SIG-M5 treated with dmso at 0.1 percent for 504 hours (cell line): ENCODE results near the gene PTAFR.

Experiments used
- DNase-seq: peaks from one replicate; lab custom pipeline; 2025; ENCODE audit not compliant: unreplicated experiment; lab: John Stamatoyannopoulos, UW

The PTAFR gene

DNA sequence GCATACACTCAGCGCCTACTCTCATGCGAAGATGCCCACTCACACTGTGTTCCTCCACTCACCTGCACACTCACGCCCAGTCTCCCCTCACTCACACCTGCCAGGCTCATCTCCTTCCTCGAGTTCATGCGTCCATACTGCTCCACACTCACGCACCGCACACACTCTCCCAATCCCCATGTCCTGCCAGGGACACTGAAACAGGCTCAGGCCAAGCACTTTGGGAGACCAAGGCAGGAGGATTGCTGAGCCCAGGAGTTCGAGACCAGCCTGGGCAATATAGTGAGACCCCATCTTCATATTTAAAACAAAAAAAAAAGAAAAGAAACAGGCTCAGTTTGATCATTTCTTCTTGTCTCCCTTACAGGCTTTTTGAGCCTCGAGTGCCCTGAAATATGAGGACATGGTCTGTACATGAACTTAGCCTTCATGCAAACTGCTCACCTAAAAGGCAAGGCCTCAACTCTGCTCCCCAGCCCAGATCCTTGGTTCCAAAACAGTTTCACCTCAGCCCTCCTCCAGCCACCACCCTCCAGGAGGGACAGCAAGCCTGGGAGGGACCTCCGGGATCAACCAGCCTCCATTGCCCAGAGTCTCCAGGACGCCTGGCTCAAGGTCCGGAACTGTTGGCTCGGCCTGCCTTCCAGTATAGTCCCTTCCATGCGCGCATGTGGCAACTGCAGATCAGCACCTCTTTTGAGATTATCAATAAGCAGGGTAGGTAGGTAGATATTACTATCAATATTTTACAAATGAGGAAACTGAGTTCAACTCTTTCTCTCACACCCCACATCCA, 2.4 kb upstream of the PTAFR start:
- no peak for DNase-seq

DNA sequence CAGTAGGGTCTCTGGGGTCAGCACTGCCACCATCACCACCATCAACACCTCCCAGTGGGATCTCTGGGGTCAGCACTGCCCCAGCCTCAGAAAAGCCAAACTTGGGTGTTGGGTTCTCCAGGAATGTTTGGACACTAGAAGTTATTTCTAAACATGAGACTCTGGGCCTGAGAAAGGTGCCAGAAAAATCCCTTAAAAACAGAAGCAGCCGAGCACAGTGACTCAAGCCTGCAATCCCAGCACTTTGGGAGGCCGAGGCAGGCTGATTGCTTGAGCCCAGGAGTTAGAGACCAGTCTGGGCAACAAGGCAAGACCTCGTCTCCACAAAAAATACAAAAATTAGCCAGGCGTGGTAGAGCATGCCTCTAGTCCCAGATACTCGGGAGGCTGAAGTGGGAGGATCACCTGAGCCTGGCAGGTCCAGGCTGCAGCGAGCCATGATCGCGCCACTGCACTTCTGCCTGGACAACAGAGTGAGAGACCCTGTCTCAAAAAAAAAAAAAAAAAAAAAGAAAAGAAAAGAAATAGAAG, 470 bp downstream of the PTAFR start:
- no peak for DNase-seq

DNA sequence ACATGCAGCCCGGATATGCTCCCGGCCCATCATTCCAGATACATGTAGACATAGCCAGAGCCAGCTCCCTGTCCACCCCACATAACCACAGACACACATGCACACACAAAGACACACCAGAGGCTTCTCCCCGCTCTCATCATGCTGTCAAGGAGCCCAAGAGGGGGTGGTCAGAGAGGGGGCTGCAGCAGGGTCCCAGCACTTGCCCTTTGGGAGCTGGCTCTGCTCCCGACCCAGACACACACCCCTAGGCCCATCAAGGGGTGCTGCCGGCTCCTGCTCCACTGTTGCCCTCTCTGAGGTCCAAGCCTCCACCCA, 2.6 kb downstream of the PTAFR start:
- no peak for DNase-seq

- no peak for DNase-seq
Measured at GRCh38 chr1:28173151-28173979, 3.1 kb downstream of the PTAFR start.

- DNase-seq = peak; percentile 98
Measured at GRCh38 chr1:28172713-28173150, 3.8 kb downstream of the PTAFR start.

DNA sequence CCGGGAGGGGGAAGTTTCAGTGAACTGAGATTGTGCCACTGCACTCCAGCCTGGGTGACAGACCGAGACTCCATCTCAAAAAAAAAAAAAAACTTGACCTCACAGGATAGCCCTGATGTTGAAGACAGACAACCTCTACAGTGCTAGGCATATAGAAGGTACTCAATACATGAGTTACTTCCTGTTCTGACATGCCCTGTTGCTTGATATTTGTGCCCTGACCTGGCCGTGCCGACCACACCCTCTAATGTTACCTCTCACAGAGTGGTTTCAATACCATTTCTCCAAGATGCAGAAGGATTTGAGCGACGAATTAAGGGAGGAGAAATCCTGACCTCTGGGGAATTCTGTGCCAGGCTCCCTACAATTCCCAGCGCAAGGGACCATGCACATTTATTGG, 5.2 kb downstream of the PTAFR start:
- no peak for DNase-seq

GRCh38 chr1:28170001-28170596, 6.4 kb downstream of the PTAFR start:
- DNase-seq = no peak

- DNase-seq = no peak
Measured at GRCh38 chr1:28163496-28164161, 12.9 kb downstream of the PTAFR start.

GRCh38 chr1:28162151-28162550, 14.3 kb downstream of the PTAFR start:
- no peak for DNase-seq

DNA sequence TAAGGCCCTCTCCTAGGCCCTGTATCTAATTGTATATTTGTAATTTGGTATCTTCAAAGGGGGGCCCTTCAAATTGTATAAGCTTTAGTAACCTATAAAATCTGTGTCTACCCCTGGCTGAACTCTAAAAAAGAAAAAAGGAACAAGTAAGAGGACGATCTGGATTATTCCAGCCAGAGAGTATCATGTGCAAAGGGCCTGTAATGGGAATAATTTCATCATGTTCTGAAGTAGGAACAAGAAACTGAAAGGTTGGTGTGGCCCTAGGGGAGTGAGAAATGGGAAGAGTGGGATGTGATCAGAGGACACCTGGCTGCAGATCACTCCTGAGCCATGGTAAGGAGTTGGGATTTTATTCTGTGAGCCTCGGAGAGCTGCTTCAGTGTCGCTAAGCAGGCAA, 14.7 kb downstream of the PTAFR start:
- no peak for DNase-seq

DNA sequence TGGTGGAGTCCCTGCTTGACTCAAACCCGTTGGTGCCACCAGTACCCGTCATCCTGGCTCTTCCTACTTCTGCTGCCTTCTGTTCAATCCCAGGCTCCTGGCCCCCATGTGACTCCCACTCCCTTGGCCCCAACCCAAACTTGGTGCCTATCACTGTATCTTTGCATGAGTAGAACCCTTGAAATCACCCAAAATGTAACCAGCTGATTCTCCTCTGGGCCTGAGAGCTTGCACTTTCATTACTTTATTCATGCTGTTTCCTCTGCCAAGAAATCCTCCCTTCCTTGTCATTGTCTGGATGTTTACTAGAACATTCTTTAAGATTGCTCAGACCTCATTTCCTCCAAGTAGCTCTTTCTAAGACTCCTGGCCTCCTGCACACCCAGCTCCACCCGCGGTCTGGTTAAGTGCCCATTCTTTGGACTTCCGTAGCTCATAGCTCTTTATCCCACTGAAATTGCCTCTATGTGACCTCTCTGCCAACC, 15.7 kb downstream of the PTAFR start:
- no peak for DNase-seq

- DNase-seq = peak; percentile 32
Measured at GRCh38 chr1:28159680-28160079, 16.8 kb downstream of the PTAFR start.

DNA sequence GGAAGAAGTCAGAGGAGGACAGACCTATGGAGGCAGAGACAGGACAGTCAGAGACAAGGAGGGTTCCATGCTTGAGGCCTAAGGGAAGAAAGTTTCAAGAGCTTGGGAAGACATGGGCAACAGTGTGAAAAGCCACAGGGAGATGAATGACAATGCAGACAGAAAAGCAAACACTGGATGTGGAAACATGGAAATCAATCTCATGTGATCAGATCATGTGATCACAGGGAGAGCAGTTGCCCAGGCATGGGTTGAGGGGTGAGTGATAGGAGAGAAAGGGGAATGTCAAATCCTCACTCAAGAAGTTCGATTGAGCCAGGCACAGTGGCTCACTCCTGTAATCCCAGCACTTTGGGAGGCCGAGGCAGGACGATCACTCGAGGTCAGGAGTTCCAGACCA, 17.2 kb downstream of the PTAFR start:
- no peak for DNase-seq

GRCh38 chr1:28157894-28158293, 18.6 kb downstream of the PTAFR start:
- no peak for DNase-seq

GRCh38 chr1:28156821-28157220, 19.7 kb downstream of the PTAFR start:
- DNase-seq = peak; percentile 74

DNA sequence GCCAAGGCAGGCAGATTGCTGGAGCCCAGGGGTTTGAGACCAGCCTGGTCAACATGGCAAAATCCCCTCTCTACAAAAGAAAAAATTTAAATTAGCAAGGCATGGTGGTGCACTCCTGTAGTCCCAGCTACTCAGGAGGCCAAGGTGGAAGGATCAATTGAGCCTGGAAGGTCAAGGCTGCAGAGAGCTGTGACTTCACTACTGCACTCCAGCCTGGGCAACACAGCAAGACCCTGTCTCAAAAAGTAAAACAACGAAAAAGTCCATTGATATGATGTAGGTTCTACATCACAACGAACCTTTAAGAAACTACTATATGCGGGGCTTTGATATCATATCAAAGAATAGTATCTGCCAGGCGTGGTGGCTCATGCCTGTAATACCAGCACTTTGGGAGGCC, 20.9 kb downstream of the PTAFR start:
- DNase-seq = no peak

GRCh38 chr1:28154078-28154594, 22.4 kb downstream of the PTAFR start:
- DNase-seq = no peak

DNA sequence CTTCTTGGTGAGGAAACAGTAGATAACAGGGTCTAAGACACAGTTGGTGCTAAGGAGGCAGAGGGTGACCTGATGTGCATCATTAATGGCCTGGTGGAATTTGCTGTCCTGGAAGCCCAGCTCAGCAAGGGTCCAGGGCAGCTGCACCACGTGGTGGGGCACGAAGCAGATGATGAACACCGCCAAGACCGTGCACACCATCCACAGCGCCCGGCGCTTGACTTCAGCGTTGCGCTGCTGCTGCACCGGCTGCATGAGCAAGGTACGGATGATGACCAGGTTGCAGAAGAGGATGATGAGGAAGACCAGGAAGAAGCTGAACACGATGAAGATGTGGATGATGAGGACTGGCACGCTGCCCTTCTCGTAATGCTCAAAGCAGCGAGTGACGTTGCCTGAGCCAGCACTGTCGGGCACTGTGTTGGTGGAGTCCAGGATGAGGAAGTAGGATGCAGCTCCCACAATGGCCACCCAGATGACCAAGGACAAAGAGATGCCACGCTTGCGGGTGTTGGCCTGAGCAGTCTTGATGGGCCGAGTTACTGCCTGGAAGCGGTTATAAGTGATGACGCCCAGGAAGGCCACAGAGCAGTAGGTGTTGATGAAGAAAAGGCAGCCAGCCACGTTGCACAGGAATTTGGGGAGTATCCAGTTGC, 26.2 kb downstream of the PTAFR start:
- no peak for DNase-seq

DNA sequence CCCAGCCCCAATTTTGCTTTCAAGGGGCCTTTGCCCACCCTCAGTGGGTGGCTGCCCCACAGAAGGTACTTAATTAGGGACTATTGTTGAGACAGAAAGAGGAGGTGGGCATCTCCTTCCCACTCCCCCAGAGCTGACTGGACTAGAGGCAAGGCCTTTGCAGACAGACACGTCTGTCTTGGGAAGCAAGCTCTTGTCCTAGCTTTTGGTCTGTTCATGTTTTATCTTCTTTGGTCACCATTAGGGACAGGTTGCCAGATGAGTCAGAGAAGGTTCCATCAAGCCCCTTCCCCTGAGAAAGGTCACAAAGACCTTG, 27.7 kb downstream of the PTAFR start:
- DNase-seq = no peak

DNA sequence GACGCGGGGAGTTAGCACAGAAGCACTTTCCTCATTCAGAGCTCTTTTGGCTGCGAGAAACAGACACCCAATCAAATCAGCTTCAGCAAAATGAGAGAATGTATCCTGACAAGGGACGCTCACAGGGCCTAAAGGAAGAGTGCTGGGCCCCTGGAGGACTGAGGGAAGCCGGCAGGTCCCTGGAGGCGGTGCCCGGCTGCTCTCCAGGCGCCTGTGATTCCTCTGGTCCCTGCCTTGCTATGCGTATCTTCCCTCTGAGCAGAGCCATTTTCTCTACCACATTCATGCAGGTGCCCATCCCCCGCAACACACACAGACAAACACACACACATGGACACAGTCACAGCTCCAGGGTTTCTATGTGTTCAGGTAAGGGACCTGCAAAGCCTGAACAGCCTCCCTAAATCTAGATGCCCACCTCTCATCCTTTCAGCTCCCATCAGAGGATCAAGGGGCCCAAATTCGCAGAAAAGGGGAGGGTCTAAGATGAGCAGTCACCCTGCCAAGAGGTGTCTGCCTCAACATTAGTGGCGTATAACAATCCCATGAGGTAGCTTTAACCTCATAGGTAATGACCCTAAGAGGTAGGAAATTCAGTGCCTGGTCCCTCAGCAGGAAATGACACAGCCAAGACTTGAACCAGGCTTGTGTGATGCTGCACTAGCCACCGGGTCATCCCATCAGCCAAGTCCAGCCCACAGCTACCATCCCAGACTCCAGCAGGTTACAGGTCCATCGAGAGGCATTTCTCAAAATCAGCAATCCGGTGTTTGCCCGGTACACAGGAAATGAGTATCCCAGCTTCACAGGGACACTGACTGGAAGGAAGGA, 29.0 kb downstream of the PTAFR start:
- DNase-seq = no peak
